GM19452 (cell line): Measurements from ENCODE around the gene DCANP1.

ENCODE experiments used
- ATAC-seq: cut with Tn5 transposase; IDR thresholded peaks from one replicate; pipeline ENCODE4 v1.9.1; 2021; ENCODE audit not compliant: unreplicated experiment

DCANP1 gene

DNA sequence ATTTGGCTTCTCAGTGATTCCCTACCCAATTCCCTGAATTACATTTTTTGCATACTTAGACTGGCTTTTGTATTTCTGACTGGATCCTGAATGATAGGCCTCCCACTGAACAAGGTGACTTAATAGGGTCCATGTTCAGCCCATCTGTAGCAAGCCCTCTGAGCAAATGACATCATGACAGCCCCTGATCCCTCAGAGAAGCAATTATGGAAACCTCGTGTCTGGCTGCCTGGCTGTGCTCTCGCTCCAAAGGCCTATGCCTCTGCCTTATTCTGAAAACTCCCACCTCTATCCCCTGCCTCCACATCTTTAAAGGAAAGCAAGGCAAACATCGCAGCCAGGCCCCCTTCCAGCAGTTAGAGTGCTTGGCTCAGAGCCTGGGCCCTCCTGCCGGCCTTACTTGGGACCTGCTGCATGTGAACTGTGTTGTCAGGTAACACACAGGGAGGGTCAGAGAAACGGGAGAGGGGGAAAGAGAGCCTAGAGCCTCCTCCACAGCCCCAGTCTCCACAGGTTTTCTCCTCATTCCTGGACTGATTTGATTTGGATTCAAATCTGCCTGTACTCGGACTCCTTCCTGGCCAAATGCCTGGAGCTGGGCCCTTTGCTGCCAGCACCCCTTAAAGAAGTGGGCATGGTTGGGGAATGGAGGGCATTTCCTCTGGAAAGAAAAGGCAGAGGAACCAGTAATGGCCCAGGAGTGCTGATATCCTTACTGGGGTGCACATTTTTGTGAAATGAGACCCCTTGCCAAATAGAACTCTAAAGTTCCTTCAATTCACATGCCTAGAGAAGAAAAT is 3.8 kb downstream of the DCANP1 start:
- ATAC-seq, result no peak

DNA sequence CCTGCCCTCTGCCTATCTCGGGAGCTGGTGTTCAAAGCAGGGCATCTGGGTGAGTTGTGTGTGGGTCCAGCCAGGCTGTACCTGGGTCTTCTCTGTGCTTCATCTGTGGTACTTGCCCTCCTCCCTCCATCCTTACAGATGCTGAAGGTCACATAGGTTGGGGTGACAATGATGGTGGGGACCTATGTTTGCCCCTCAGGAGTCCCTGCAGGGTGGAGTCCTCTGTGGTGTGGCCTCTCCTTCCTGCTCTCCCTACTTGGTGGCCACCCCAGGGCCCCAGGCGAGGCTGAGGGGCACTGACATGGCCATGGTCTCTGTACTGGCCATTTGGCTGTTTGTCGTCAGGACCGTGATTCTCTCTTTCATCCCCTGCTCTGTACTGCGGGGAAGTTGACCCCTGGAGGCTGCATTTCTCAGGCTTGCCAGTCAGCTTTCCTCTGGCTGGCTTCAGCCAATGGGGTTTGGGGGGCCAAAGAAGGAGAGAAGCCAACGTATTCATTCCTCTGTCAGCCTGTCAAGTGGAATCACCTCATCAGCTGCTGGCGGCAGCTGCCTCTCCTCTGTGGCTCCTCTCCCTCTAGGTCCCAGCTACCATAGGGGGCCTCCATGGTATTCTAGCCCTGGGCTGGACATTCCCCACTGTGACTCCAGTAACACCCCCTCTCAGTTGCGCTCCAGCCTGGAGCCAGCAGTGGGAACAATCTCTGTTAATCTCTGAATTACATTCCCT is 4.6 kb downstream of the DCANP1 start:
- ATAC-seq, result no peak

DNA sequence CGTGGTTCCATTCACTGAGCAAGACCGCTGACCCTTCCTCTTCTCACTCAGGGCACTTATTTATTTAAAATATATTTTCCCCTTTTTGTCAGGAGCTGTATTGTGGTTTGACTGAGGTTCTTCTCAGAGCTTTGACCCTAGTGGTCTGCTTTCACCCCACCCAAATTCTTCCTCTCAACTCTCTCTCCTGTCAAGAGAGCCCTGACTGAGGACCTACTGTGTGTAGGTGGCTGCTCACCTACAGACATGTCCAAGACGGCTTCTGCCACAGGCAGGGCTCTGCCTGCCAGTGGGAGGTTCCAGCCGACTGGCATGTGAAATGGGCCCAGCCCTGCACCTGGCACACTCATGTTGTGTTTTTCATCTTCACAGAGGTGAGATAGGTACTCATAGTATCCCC is 5.2 kb downstream of the DCANP1 start:
- no peak for ATAC-seq

- ATAC-seq, result no peak
Measured at GRCh38 chr5:135441350-135441831, 5.8 kb downstream of the DCANP1 start.

- ATAC-seq, result no peak
Measured at GRCh38 chr5:135440916-135441315, 6.2 kb downstream of the DCANP1 start.

- no peak for ATAC-seq
Measured at GRCh38 chr5:135439231-135440205, 7.6 kb downstream of the DCANP1 start.

GRCh38 chr5:135438636-135439221 is 8.4 kb downstream of the DCANP1 start:
- ATAC-seq, result no peak

DNA sequence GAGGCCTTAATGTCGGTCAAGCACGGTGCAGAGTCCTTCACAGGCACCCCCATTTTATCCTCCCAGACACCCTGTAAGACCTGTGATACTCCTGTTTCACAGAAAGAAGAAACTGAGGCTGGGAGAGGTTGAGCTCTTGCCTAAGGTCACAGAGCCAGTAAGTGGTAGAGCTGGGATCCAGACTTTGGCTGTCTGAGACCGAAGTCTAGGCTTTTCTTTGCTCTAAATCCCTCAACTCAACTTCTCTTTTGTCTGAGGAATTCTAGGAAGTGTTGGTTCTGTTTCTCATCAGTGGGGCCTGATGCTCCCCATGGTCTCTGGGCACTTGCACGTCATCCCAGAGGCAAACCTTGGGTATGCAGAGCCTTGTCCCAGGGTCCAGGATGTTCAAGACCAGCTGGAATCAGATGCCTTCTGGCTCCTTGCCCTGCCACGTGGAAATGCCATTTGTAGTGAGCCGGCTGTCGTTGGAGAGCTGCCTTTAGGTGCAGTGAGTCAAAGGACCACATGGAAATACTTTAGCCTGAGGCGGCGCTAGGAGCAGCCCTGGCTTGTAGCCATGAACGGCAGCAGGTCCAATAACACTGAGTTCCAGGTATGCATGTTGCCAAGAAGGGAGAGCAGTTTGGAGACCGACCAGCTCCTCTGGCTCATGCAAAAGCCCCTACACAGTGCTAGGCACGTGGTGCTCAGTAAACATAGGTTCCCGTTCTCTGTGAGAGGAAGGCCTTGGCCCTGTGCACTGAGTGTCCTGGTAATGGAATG is 9.2 kb downstream of the DCANP1 start:
- ATAC-seq, result no peak

DNA sequence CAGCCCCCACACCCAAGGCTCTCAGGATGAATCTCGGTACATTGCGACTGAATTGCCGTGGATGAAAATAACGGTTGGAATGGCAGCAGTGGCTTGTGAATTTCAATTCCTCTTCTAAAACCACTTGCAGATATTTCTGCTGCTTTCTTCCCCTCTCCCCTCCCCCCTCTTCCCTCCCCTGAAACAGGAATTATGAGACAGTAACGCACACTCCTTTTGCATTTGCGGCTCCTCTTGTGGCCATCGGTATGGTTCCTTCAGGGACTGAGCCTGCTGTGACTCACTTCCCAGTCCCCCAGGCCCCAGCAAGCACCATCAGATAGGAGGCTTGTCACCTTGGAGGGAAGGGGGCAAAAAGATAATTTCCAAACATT is 9.7 kb downstream of the DCANP1 start:
- no peak for ATAC-seq

DNA sequence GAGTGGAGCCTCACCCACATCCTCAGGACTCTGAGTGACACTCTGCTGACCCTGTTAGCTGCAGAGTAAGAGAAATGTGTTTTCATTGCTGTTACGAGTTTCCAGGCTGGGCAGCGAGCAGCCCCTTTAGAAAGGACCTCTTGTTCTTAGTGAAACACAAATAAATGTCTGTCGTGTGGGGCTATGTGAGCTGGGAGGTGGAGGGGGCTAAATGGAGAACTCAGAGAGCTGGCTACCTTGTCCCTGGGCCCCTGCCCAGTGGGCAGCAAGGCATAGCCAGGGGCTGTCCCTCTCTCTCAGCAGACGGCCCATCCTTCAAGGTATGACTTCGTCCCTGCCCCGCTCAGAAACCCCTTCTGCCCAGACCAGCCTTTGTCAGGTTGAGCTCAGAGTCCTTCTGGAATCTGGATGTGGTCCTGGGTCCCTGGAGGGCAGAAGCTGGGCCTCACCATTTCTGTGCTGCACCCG is 10.2 kb downstream of the DCANP1 start:
- no peak for ATAC-seq

GRCh38 chr5:135435467-135436330 is 11.4 kb downstream of the DCANP1 start:
- ATAC-seq, result no peak

DNA sequence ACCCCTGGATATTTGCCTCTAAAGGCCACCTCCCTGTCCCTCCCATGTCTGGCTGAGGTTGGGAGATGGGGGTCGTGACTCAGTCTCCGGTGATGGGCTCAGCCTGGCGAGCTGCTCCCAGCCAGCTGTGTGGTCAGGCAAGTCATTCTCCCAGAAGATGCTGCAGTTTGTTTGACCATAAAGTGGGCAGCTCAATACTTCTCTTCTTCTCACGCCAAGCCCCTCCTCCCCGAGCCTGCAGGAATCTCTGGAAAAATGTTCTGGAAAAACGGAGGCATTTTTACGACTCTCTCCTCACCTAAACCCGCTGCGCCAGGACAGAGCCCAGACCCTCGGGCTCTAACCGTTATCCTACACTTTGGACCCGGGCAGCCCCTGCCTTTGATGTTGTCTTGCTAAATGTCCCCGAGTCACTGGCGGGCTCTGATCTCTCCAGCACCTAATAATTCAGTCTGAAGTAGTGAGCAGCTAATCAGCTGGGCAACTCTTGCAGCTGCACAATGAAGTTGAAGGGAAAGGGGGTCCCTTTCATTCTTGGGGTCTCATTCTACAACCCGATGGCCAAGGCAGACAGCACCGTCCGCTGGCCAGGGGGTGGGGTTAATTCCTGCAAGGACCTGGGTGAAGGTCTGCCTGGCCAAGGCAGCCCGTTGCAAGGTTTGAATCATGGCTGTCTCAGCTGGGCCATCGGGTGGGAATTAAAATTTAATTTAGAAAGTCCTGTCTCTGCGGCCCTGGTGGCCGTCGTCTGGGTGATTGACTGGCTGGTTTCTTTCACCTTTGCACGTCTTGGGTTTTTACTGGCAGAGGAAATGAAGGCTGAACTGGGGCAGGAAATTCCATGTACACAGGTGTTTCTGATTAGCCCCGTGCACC is 12.3 kb downstream of the DCANP1 start:
- ATAC-seq, result no peak

DNA sequence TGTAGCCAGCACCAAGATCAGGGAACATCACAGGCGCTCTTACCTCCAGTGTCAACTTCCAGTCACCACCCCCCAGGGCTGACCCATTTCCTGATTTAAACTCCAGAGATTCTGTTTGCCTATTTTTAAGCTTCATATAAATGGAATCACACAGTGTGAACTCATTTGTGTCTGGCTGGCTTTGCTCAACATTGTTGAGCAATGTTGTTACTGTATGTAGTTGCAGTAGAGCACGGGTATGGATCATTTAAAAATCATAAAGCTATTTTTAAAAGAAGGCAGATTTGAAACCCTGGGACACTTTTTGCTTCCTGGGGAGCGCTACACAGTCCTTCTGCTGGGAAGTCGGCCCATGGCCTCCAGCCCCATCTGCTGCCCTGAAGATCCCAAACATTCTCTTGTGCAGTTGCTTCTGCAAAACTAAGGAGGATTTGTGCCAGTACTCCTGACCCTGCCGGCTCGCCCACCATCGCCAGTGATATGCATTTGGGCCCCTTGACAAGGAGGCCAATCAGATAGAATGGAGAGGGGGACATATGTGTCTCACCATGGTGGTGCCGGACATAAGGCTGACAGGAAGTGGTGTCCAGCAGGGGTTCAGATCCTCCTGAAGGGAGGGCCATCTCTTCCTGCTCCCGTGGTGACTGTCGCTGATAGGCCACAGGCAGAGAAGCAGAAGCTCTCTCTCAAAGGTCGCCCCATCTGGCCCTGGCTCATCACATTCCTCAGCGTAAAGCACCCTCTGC is 13.3 kb downstream of the DCANP1 start:
- ATAC-seq, result no peak

DNA sequence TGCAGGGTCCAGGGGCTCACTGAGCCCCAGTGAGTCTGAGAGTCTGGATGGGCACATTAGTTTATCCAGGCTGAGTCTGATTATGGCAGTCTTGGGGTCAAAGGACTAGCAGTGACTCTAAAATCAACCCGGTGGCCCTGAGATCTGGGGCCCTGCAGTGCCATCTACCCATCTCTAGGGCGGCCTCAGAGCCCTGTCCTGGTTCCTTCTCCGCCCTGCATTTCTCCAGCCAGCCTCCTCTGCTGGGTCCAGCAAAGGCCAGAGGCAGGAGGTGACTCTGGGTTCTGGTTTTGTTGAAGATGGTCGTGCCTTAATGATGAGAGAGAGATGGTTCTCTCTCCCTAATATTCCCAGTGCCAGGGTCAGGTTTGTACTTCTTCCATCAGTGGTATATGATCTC is 15.0 kb downstream of the DCANP1 start:
- no peak for ATAC-seq

DNA sequence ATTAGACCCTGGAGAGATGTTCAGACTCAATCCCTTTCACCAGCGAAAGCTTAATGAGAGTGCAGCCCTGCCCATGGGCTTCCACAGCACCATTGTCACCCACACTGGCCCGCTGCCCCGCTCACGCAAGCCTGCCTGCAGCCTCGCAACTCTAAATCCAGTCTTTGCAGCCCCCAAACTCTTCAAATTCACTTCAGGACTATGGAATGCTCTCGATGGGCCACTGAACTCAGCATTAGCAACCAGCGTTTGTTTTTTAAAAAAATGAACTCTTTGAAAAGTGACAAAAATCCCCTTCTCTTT is 17.1 kb downstream of the DCANP1 start:
- no peak for ATAC-seq

- no peak for ATAC-seq
Measured at GRCh38 chr5:135429301-135430134, 17.6 kb downstream of the DCANP1 start.

GRCh38 chr5:135428586-135428985 is 18.6 kb downstream of the DCANP1 start:
- no peak for ATAC-seq
